H1 (cell line): Measurements from ENCODE around the gene MPHOSPH9. TPM values are rescaled to one million over a fixed set of nuclear protein-coding genes. Genes with fewer than 3 reads are reported as not detected.

ENCODE experiments used
- ATF3 ChIP-seq: IDR thresholded peaks from 2 replicates; pipeline ENCODE4 v1.6.1; 2011; ENCODE audit warnings: low read depth, mild to moderate bottlenecking, low read length; ENCODE audit not compliant: insufficient read depth
- CHD1 ChIP-seq: IDR thresholded peaks from 2 replicates; pipeline ENCODE4 v1.6.1; 2012; ENCODE audit warnings: low read depth, low read length, improper control_type of control experiment
- EP300 ChIP-seq, 2 experiments: IDR thresholded peaks; 1 replicate in 1 of 2; 2 replicates in 1 of 2; pipeline ENCODE4 v1.6.1; 2011 to 2012; ENCODE audit warnings: low read depth in 2 of 2, low read length in 2 of 2, mild to moderate bottlenecking in 2 of 2, borderline replicate concordance in 1 of 2, inconsistent platforms in 1 of 2, moderate library complexity in 1 of 2
- EZH2 ChIP-seq: fragments of 200-600 bp; sonication (generic); IDR thresholded peaks from 2 replicates; pipeline ENCODE4 v1.7.1; 2012; ENCODE audit warnings: low read depth, mild to moderate bottlenecking, moderate library complexity, low read length, inconsistent platforms; ENCODE audit not compliant: severe bottlenecking
- RAD21 ChIP-seq, 2 experiments: IDR thresholded peaks in 1 of 2; conservative IDR thresholded peaks in 1 of 2; 2 replicates each; pipeline ENCODE4 v1.6.1; 2011; ENCODE audit warnings: low read depth in 2 of 2, low read length in 2 of 2, improper control_type of control experiment in 1 of 2, inconsistent platforms in 1 of 2, mild to moderate bottlenecking in 1 of 2, moderate library complexity in 1 of 2
- RNF2 ChIP-seq: fragments of 200-900, 300-1000 bp; sonication (generic); IDR thresholded peaks from 2 replicates; pipeline ENCODE4 v1.7.1; 2016; ENCODE audit warnings: borderline replicate concordance, low read depth, mild to moderate bottlenecking, antibody characterized with exemption, low read length; ENCODE audit not compliant: poor library complexity, severe bottlenecking; ENCODE audit errors: missing control alignments
- polyA plus RNA-seq, 7 experiments: library from polyadenylated mRNA; depleted of rRNA in 3 of 7; stranded (reverse) in 5 of 7; unstranded in 2 of 7; fragments of >200 nt in 5 of 7; fragments of 200-250 nt in 2 of 7; gene quantifications; 1 replicate in 5 of 7; 2 replicates in 1 of 7; 4 replicates in 1 of 7; pipeline versions ENCODE4 v1.2.1 to v1.2.3, GENCODE V29; 2011 to 2013; ENCODE audit warnings: missing spikeins in 2 of 7, mixed read lengths in 2 of 7
- total RNA-seq: library from RNA; stranded (reverse); fragmentation: NEBNext Ultra II Directional; extraction: Animal tissue kit (Norgen Biotek cat#: 25700); gene quantifications from 2 replicates; pipeline ENCODE4 v1.2.1, GENCODE V29; 2021

The MPHOSPH9 gene
- total and polyA plus RNA-seq, 2 of the 8 experiments (the other 6 are each of a cell fraction or from before 2014, with no cell fraction given), result 8.8 to 48.8 TPM

GRCh38 chr12:123114304-123115083 lies 118.4 kb downstream of the MPHOSPH9 start (continued):
- TF ChIP-seq ATF3, result no peak
- TF ChIP-seq EZH2, result no peak
- no peak for TF ChIP-seq RAD21 (IDR thresholded peaks at IDR 0.05 in 1 of 2, conservative IDR thresholded peaks at IDR 0.05 in 1 of 2; ENCODE audit: low read depth in 2 of 2, low read length in 2 of 2)
- no peak for TF ChIP-seq CHD1
- no peak for TF ChIP-seq RNF2
- TF ChIP-seq EP300 (IDR thresholded peaks at IDR 0.05; ENCODE audit: borderline replicate concordance in 1 of 2, low read depth in 2 of 2, low read length in 2 of 2), result no peak
